ENCODE data around the gene TULP4.

Gene TULP4

DNA sequence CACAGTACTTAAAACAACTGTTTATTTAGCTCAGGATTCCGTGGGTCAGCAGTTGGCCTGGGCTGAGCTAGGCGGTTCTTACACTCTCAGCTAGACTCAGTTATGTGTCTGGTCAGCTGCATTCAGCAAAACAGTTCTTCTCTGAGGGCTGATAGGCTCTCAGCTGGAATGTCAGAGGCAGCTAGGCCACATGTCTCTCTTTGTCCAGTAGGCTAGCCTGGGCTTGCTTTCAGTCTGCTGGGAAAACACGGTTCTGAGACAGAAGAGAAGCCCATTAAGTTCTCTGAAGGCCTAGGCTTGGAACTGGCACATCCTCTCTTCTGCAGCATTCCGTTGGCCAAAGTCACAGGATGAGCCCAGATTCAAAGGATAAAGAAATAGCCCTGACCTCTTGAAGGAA is 65.6 kb downstream of the TULP4 start:
- ChIA-PET CTCF (no interaction called here), POLR2A (no interaction called here)
- Histone ChIP-seq H3K4me3 (ENCODE audit: control insufficient read depth in 1 of 7, extremely low read depth in 1 of 7, insufficient read depth in 4 of 7, low read depth in 2 of 7, low read length in 6 of 7) (no peak overlapping the region), H3K36me3 (ENCODE audit: control insufficient read depth in 4 of 4, insufficient read depth in 4 of 4, low read length in 3 of 4) (no peaks in the 10 kb centered on the region), H3K27ac (ENCODE audit: insufficient read depth in 1 of 2, low read depth in 1 of 2, low read length in 2 of 2, poor library complexity in 1 of 2, severe bottlenecking in 2 of 2) (no peak overlapping the region), H3K4me1 (ENCODE audit: control extremely low read depth in 1 of 4, control insufficient read depth in 4 of 4, insufficient read depth in 4 of 4, low read length in 3 of 4) (no peaks in the 10 kb centered on the region), H3K27me3 (replicated peaks in 2 of 5; ENCODE audit: control insufficient read depth in 4 of 5, insufficient read depth in 5 of 5, low read length in 4 of 5) (no peaks in the 10 kb centered on the region), H3K9me3 (ENCODE audit: control extremely low read depth in 1 of 5, control insufficient read depth in 4 of 5, insufficient read depth in 2 of 5, low read depth in 1 of 5, low read length in 4 of 5) (no peaks in the 10 kb centered on the region)
- WGBS (ENCODE audit: insufficient coverage) = 63% methylated on average over 3 of the region's 4 CpGs
- no peak for DNase-seq

DNA sequence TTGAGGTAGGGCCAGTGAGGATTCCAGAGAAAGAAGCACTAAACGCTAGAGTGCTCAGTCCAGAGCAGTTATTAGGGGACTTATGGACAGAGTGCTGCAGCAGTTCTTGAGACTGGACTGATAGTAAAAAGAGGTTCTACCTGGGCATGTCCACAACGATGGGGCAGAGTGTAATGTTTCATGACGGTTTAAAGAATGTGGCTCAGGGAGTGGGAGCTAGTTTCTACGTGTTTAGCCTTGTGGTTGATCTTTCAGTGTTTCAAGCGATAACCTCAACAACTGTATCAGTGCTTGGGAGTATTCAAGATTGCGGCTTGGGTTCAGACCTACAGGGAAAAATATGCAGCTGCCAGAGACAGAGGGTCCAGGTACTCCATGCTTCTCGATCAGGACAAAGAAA is 67.1 kb downstream of the TULP4 start:
- H3K27ac ChIP-seq (ENCODE audit: insufficient read depth in 1 of 2, low read depth in 1 of 2, low read length in 2 of 2, poor library complexity in 1 of 2, severe bottlenecking in 2 of 2) = no peak overlapping the region
- H3K4me3 ChIP-seq (ENCODE audit: control insufficient read depth in 1 of 7, extremely low read depth in 1 of 7, insufficient read depth in 4 of 7, low read depth in 2 of 7, low read length in 6 of 7) = no peak overlapping the region
- POLR2A ChIA-PET = no interaction called here
- WGBS (ENCODE audit: insufficient coverage) = 98% methylated on average over 4 of the region's 7 CpGs
- no peaks in the 10 kb centered on the region for H3K36me3 ChIP-seq (ENCODE audit: control insufficient read depth in 4 of 4, insufficient read depth in 4 of 4, low read length in 3 of 4)
- no peak for DNase-seq
- H3K9me3 ChIP-seq (ENCODE audit: control extremely low read depth in 1 of 5, control insufficient read depth in 4 of 5, insufficient read depth in 2 of 5, low read depth in 1 of 5, low read length in 4 of 5) = no peaks in the 10 kb centered on the region
- H3K4me1 ChIP-seq (ENCODE audit: control extremely low read depth in 1 of 4, control insufficient read depth in 4 of 4, insufficient read depth in 4 of 4, low read length in 3 of 4) = no peaks in the 10 kb centered on the region
- CTCF ChIA-PET = no interaction called here
- no peaks in the 10 kb centered on the region for H3K27me3 ChIP-seq (replicated peaks in 2 of 5; ENCODE audit: control insufficient read depth in 4 of 5, insufficient read depth in 5 of 5, low read length in 4 of 5)

- H3K36me3 ChIP-seq (ENCODE audit: control insufficient read depth in 4 of 4, insufficient read depth in 4 of 4, low read length in 3 of 4) = no peaks in the 10 kb centered on the region
- no peaks in the 10 kb centered on the region for H3K27me3 ChIP-seq (replicated peaks in 2 of 5; ENCODE audit: control insufficient read depth in 4 of 5, insufficient read depth in 5 of 5, low read length in 4 of 5)
- no peaks in the 10 kb centered on the region for H3K4me1 ChIP-seq (ENCODE audit: control extremely low read depth in 1 of 4, control insufficient read depth in 4 of 4, insufficient read depth in 4 of 4, low read length in 3 of 4)
- POLR2A ChIA-PET = no interaction called here
- CTCF ChIA-PET = no interaction called here
- WGBS (ENCODE audit: insufficient coverage) = 100% methylated on average over 1 of the region's 2 CpGs
- DNase-seq = no peak
- no peak overlapping the region for H3K4me3 ChIP-seq (ENCODE audit: control insufficient read depth in 1 of 7, extremely low read depth in 1 of 7, insufficient read depth in 4 of 7, low read depth in 2 of 7, low read length in 6 of 7)
- H3K27ac ChIP-seq (ENCODE audit: insufficient read depth in 1 of 2, low read depth in 1 of 2, low read length in 2 of 2, poor library complexity in 1 of 2, severe bottlenecking in 2 of 2) = no peak overlapping the region
- H3K9me3 ChIP-seq (ENCODE audit: control extremely low read depth in 1 of 5, control insufficient read depth in 4 of 5, insufficient read depth in 2 of 5, low read depth in 1 of 5, low read length in 4 of 5) = peaks cover 0 to 2% (median 0%) of the 10 kb centered on the region in 5 experiments
These were observed 68.9 kb downstream of the TULP4 start for GRCh38 chr6:158381214-158381613.

DNA sequence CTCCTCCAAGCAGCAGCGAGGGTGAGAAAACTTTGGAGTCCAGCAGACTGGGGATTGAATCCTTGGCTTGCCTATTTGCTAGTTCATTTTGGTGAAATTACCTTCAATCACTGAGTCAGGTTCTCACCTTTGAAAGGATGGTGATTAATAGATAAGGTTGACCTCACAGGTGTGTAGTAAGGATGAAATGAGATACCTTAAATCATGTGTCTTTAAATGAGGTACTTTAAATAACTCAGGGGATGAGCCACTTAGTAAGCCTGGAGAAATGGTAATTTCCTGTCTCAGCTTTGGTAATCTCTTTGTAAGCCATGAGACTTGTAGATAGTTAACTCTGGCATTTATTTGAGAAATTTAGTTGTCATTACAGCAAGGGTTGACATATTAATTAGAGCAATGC is 70.2 kb downstream of the TULP4 start:
- WGBS (ENCODE audit: insufficient coverage) = 100% methylated on average over 1 of the region's 1 CpG
- H3K36me3 ChIP-seq (ENCODE audit: control insufficient read depth in 4 of 4, insufficient read depth in 4 of 4, low read length in 3 of 4) = no peaks in the 10 kb centered on the region
- no peaks in the 10 kb centered on the region for H3K27me3 ChIP-seq (replicated peaks in 2 of 5; ENCODE audit: control insufficient read depth in 4 of 5, insufficient read depth in 5 of 5, low read length in 4 of 5)
- POLR2A ChIA-PET = no interaction called here
- no peak overlapping the region for H3K27ac ChIP-seq (ENCODE audit: insufficient read depth in 1 of 2, low read depth in 1 of 2, low read length in 2 of 2, poor library complexity in 1 of 2, severe bottlenecking in 2 of 2)
- H3K9me3 ChIP-seq (ENCODE audit: control extremely low read depth in 1 of 5, control insufficient read depth in 4 of 5, insufficient read depth in 2 of 5, low read depth in 1 of 5, low read length in 4 of 5) = peaks cover 0 to 2% (median 0%) of the 10 kb centered on the region in 5 experiments
- no peak for DNase-seq
- no peak overlapping the region for H3K4me3 ChIP-seq (ENCODE audit: control insufficient read depth in 1 of 7, extremely low read depth in 1 of 7, insufficient read depth in 4 of 7, low read depth in 2 of 7, low read length in 6 of 7)
- peaks cover 0 to 2% (median 0%) of the 10 kb centered on the region in 4 experiments for H3K4me1 ChIP-seq (ENCODE audit: control extremely low read depth in 1 of 4, control insufficient read depth in 4 of 4, insufficient read depth in 4 of 4, low read length in 3 of 4)
- CTCF ChIA-PET = no interaction called here

DNA sequence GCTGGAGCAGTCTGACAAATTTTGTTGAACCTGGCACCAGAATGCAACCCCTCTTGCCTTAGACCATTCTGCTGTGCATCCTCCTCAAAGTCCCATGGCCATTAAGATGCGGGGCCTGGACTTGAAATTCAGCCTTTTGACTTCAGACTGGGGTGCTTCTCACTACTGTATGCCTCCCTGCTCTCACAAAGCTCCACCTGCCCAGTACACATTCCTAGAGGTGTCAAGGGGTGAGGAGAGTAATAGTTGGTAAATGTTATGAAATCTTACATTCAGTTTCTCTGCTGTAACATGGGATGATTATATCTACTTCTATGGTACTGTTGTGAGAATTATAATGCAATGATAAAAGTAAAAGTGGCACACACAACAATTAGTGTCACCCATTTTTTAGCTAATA is 70.8 kb downstream of the TULP4 start:
- ChIA-PET POLR2A (no interaction called here), CTCF (interaction anchor here (0.7 to 1.5 kb wide), 3 partner anchors 9 to 162 kb away, joined by 3 to 4 read pairs (median 3); no protein-coding TSS in a partner anchor)
- peaks cover 0 to 5% (median 0%) of the 10 kb centered on the region in 4 experiments for H3K4me1 ChIP-seq (ENCODE audit: control extremely low read depth in 1 of 4, control insufficient read depth in 4 of 4, insufficient read depth in 4 of 4, low read length in 3 of 4)
- H3K36me3 ChIP-seq (ENCODE audit: control insufficient read depth in 4 of 4, insufficient read depth in 4 of 4, low read length in 3 of 4) = no peaks in the 10 kb centered on the region
- no peak overlapping the region for H3K27ac ChIP-seq (ENCODE audit: insufficient read depth in 1 of 2, low read depth in 1 of 2, low read length in 2 of 2, poor library complexity in 1 of 2, severe bottlenecking in 2 of 2)
- H3K27me3 ChIP-seq (replicated peaks in 2 of 5; ENCODE audit: control insufficient read depth in 4 of 5, insufficient read depth in 5 of 5, low read length in 4 of 5) = no peaks in the 10 kb centered on the region
- no peak for DNase-seq
- WGBS (ENCODE audit: insufficient coverage) = 100% methylated on average over 1 of the region's 1 CpG
- peaks cover 0 to 2% (median 0%) of the 10 kb centered on the region in 5 experiments for H3K9me3 ChIP-seq (ENCODE audit: control extremely low read depth in 1 of 5, control insufficient read depth in 4 of 5, insufficient read depth in 2 of 5, low read depth in 1 of 5, low read length in 4 of 5)
- H3K4me3 ChIP-seq (ENCODE audit: control insufficient read depth in 1 of 7, extremely low read depth in 1 of 7, insufficient read depth in 4 of 7, low read depth in 2 of 7, low read length in 6 of 7) = no peak overlapping the region

- no peaks in the 10 kb centered on the region for H3K27me3 ChIP-seq (replicated peaks in 2 of 5; ENCODE audit: control insufficient read depth in 4 of 5, insufficient read depth in 5 of 5, low read length in 4 of 5)
- H3K4me1 ChIP-seq (ENCODE audit: control extremely low read depth in 1 of 4, control insufficient read depth in 4 of 4, insufficient read depth in 4 of 4, low read length in 3 of 4) = peaks cover 0 to 5% (median 0%) of the 10 kb centered on the region in 4 experiments
- 95% methylated on average over 3 of the region's 3 CpGs for WGBS (ENCODE audit: insufficient coverage)
- POLR2A ChIA-PET = no interaction called here
- peaks cover 0 to 2% (median 0%) of the 10 kb centered on the region in 5 experiments for H3K9me3 ChIP-seq (ENCODE audit: control extremely low read depth in 1 of 5, control insufficient read depth in 4 of 5, insufficient read depth in 2 of 5, low read depth in 1 of 5, low read length in 4 of 5)
- no peak for DNase-seq
- no peak overlapping the region for H3K27ac ChIP-seq (ENCODE audit: insufficient read depth in 1 of 2, low read depth in 1 of 2, low read length in 2 of 2, poor library complexity in 1 of 2, severe bottlenecking in 2 of 2)
- CTCF ChIA-PET = interaction anchor here (0.7 to 1.5 kb wide), 3 partner anchors 9 to 162 kb away, joined by 3 to 4 read pairs (median 3); no protein-coding TSS in a partner anchor
- H3K4me3 ChIP-seq (ENCODE audit: control insufficient read depth in 1 of 7, extremely low read depth in 1 of 7, insufficient read depth in 4 of 7, low read depth in 2 of 7, low read length in 6 of 7) = no peak overlapping the region
- H3K36me3 ChIP-seq (ENCODE audit: control insufficient read depth in 4 of 4, insufficient read depth in 4 of 4, low read length in 3 of 4) = no peaks in the 10 kb centered on the region
These were observed 71.3 kb downstream of the TULP4 start for GRCh38 chr6:158383542-158383941.

DNA sequence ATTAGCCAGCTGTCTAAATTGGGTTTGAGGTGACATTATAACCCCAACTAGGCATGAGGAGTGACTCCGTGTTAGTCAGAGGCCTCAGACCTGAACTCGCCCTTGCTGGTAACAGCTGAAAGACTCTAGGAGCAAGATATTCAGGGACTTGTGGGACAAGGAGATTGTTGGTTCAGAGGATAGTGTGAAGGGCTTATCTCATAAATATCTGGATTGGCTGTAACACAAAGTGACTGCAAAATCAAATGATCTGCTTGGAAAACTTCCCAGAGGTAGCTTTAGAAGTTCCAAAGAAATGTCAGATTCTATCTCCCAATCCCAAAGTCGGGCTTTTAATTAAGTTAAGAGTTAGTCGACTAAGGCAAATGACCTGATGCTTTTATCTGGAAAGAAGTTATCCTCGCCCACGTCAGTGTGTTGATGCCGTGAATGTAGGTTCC is 72.4 kb downstream of the TULP4 start:
- Histone ChIP-seq H3K27ac (ENCODE audit: insufficient read depth in 1 of 2, low read depth in 1 of 2, low read length in 2 of 2, poor library complexity in 1 of 2, severe bottlenecking in 2 of 2) (no peak overlapping the region), H3K4me1 (ENCODE audit: control extremely low read depth in 1 of 4, control insufficient read depth in 4 of 4, insufficient read depth in 4 of 4, low read length in 3 of 4) (peaks cover 0 to 5% (median 1%) of the 10 kb centered on the region in 4 experiments), H3K36me3 (ENCODE audit: control insufficient read depth in 4 of 4, insufficient read depth in 4 of 4, low read length in 3 of 4) (no peaks in the 10 kb centered on the region), H3K4me3 (ENCODE audit: control insufficient read depth in 1 of 7, extremely low read depth in 1 of 7, insufficient read depth in 4 of 7, low read depth in 2 of 7, low read length in 6 of 7) (no peak overlapping the region), H3K27me3 (replicated peaks in 2 of 5; ENCODE audit: control insufficient read depth in 4 of 5, insufficient read depth in 5 of 5, low read length in 4 of 5) (no peaks in the 10 kb centered on the region), H3K9me3 (ENCODE audit: control extremely low read depth in 1 of 5, control insufficient read depth in 4 of 5, insufficient read depth in 2 of 5, low read depth in 1 of 5, low read length in 4 of 5) (peaks cover 0 to 2% (median 0%) of the 10 kb centered on the region in 5 experiments)
- DNase-seq = no peak
- POLR2A ChIA-PET = no interaction called here
- CTCF ChIA-PET = interaction anchor here (1.5 kb wide), 1 partner anchor 11 kb away, joined by 4 read pairs; no protein-coding TSS in a partner anchor
- 100% methylated on average over 3 of the region's 7 CpGs for WGBS (ENCODE audit: insufficient coverage)
